ENCODE data around the gene KIF20B. TPM values are rescaled to one million over a fixed set of nuclear protein-coding genes. Genes with fewer than 3 reads are reported as not detected.

Gene KIF20B
- total and polyA plus RNA-seq, 2 of the 13 experiments (the other 11 are each of a cell fraction or from before 2014, with no cell fraction given), result 3.5 to 38.6 TPM

- TF ChIP-seq ZNF883 (CRISPR knock-in tag; IDR thresholded peaks at IDR 0.05; ENCODE audit: not compliant biosample characterization), result no peak
- no peak for TF ChIP-seq ZNF20 (CRISPR knock-in tag; IDR thresholded peaks at IDR 0.05)
- TF ChIP-seq ZNF550 (CRISPR knock-in tag; IDR thresholded peaks at IDR 0.05; ENCODE audit: borderline replicate concordance), result no peak
- TF ChIP-seq CBX2 (IDR thresholded peaks at IDR 0.05; ENCODE audit: low read depth, low read length), result no peak
- no peak for TF ChIP-seq CBX2 (CRISPR knock-in tag; IDR thresholded peaks at IDR 0.05; ENCODE audit: low read depth)
- TF ChIP-seq ZNF143 (CRISPR knock-in tag; IDR thresholded peaks at IDR 0.05), result no peak
- TF ChIP-seq ATRX (CRISPR knock-in tag; IDR thresholded peaks at IDR 0.05; ENCODE audit: borderline replicate concordance), result no peak
- no peak for TF ChIP-seq ARID2 (CRISPR knock-in tag; IDR thresholded peaks at IDR 0.05; ENCODE audit: borderline replicate concordance)
- no peak for TF ChIP-seq ZNF777 (CRISPR knock-in tag; IDR thresholded peaks at IDR 0.05)
- no peak for TF ChIP-seq NCOA5 (CRISPR knock-in tag; IDR thresholded peaks at IDR 0.05)
- TF ChIP-seq MAF1 (CRISPR knock-in tag; IDR thresholded peaks at IDR 0.05; ENCODE audit: borderline replicate concordance), result no peak
- TF ChIP-seq ZFP36 (IDR thresholded peaks at IDR 0.05; ENCODE audit: borderline replicate concordance, low read depth, low read length, partially characterized antibody), result no peak
- TF ChIP-seq ZEB1 (IDR thresholded peaks at IDR 0.05; ENCODE audit: insufficient replicate concordance, low read depth), result no peak
- no peak for TF ChIP-seq ZBTB42 (CRISPR knock-in tag; IDR thresholded peaks at IDR 0.05)
- TF ChIP-seq MIXL1 (CRISPR knock-in tag; IDR thresholded peaks at IDR 0.05), result peak; percentile 52; the same call in 1 of the 2 replicates
- no peak for TF ChIP-seq ZFYVE20 (CRISPR knock-in tag; IDR thresholded peaks at IDR 0.05; ENCODE audit: borderline replicate concordance, low read depth)
- no peak for TF ChIP-seq ATF4 (CRISPR knock-in tag; IDR thresholded peaks at IDR 0.05)
- no peak for TF ChIP-seq LBX2 (CRISPR knock-in tag; IDR thresholded peaks at IDR 0.05; ENCODE audit: borderline replicate concordance)
- TF ChIP-seq ZNF75D (CRISPR knock-in tag; IDR thresholded peaks at IDR 0.05; ENCODE audit: borderline replicate concordance), result no peak
- TF ChIP-seq RBM39 (IDR thresholded peaks at IDR 0.05; ENCODE audit: low read depth, low read length, poor library complexity, severe bottlenecking), result no peak
- no peak for TF ChIP-seq ESRRA (CRISPR knock-in tag; IDR thresholded peaks at IDR 0.05; ENCODE audit: low read depth)
- no peak for TF ChIP-seq NFKB2 (CRISPR knock-in tag; IDR thresholded peaks at IDR 0.05; ENCODE audit: borderline replicate concordance)
- TF ChIP-seq ATF7 (IDR thresholded peaks at IDR 0.05), result no peak
- no peak for TF ChIP-seq ATF7 (CRISPR knock-in tag; IDR thresholded peaks at IDR 0.05)
- TF ChIP-seq MXI1 (IDR thresholded peaks at IDR 0.05; ENCODE audit: borderline replicate concordance, low read depth, low read length), result no peak
- TF ChIP-seq PBX2 (CRISPR knock-in tag; IDR thresholded peaks at IDR 0.05), result no peak
- TF ChIP-seq ZNF354B (CRISPR knock-in tag; IDR thresholded peaks at IDR 0.05), result no peak
- no peak for TF ChIP-seq CENPBD1 (CRISPR knock-in tag; IDR thresholded peaks at IDR 0.05; ENCODE audit: borderline replicate concordance, low read depth)
- no peak for TF ChIP-seq ZNF17 (CRISPR knock-in tag; IDR thresholded peaks at IDR 0.05)
- TF ChIP-seq ZNF768 (CRISPR knock-in tag; IDR thresholded peaks at IDR 0.05), result no peak
Observed at GRCh38 chr10:89814278-89814677, 112.9 kb downstream of the KIF20B start (continued).
